GM19372 (cell line): ENCODE measurements around the gene EFHC1.

Experiments
- ATAC-seq: cut with Tn5 transposase; IDR thresholded peaks from one replicate; pipeline ENCODE4 v1.9.1; 2021; ENCODE audit warnings: mild to moderate bottlenecking, low read depth, moderate library complexity; ENCODE audit not compliant: unreplicated experiment

The EFHC1 gene

GRCh38 chr6:52535711-52536423, 115.7 kb downstream of the EFHC1 start:
- ATAC-seq = no peak

- ATAC-seq = peak; percentile 32
Measured at GRCh38 chr6:52536424-52536916, 116.3 kb downstream of the EFHC1 start.

- peak; percentile 63 for ATAC-seq
Measured at GRCh38 chr6:52537001-52537753, 117.0 kb downstream of the EFHC1 start.

- ATAC-seq = no peak
Measured at GRCh38 chr6:52538252-52538900, 118.2 kb downstream of the EFHC1 start.

GRCh38 chr6:52538901-52539354, 118.8 kb downstream of the EFHC1 start:
- no peak for ATAC-seq

GRCh38 chr6:52539607-52540006, 119.5 kb downstream of the EFHC1 start:
- no peak for ATAC-seq

GRCh38 chr6:52540286-52540902, 120.3 kb downstream of the EFHC1 start:
- no peak for ATAC-seq

GRCh38 chr6:52541135-52541534, 121.0 kb downstream of the EFHC1 start:
- ATAC-seq = no peak

- no peak for ATAC-seq
Measured at GRCh38 chr6:52543262-52543661, 123.1 kb downstream of the EFHC1 start.

GRCh38 chr6:52543729-52544601, 123.8 kb downstream of the EFHC1 start:
- no peak for ATAC-seq

GRCh38 chr6:52544602-52545405, 124.7 kb downstream of the EFHC1 start:
- ATAC-seq = no peak

- ATAC-seq = peak; percentile 12
Measured at GRCh38 chr6:52545406-52546119, 125.4 kb downstream of the EFHC1 start.

- peak; percentile 64 for ATAC-seq
Measured at GRCh38 chr6:52546192-52546591, 126.0 kb downstream of the EFHC1 start.

- ATAC-seq = peak; percentile 69
Measured at GRCh38 chr6:52546678-52547077, 126.5 kb downstream of the EFHC1 start.

- ATAC-seq = no peak
Measured at GRCh38 chr6:52547647-52548352, 127.7 kb downstream of the EFHC1 start.

- ATAC-seq = no peak
Measured at GRCh38 chr6:52548353-52548713, 128.2 kb downstream of the EFHC1 start.

- no peak for ATAC-seq
Measured at GRCh38 chr6:52548999-52549398, 128.9 kb downstream of the EFHC1 start.

GRCh38 chr6:52549428-52549827, 129.3 kb downstream of the EFHC1 start:
- no peak for ATAC-seq
